CD14-positive monocyte (primary cell): ENCODE data around the gene TSPEAR. TPM values are rescaled to one million over a fixed set of nuclear protein-coding genes. Genes with fewer than 3 reads are reported as not detected.

Source experiments
- DNase-seq, 3 donors: peaks; one replicate each; pipeline ENCODE4 v3.0.0-alpha.2; 2011 to 2022
- H2AFZ ChIP-seq: 2 replicates; pipeline ENCODE4 v1.6.0; 2012; ENCODE audit warnings: mild to moderate bottlenecking, low read depth, low read length, inconsistent platforms; ENCODE audit not compliant: insufficient read depth, poor library complexity, severe bottlenecking
- H3K27ac ChIP-seq, 2 donors: 1 replicate in 1 of 2; 2 replicates in 1 of 2; pipeline ENCODE4 v1.5.1; 2012 to 2013; ENCODE audit warnings: low read length in 2 of 2, control low read depth in 1 of 2, inconsistent platforms in 1 of 2, low read depth in 1 of 2, mild to moderate bottlenecking in 1 of 2
- H3K27me3 ChIP-seq, 2 donors: one replicate each; pipeline versions ENCODE4 v1.6.0 to v1.6.1; 2011 to 2013; ENCODE audit warnings: low read length in 2 of 2; ENCODE audit not compliant: control insufficient read depth in 2 of 2, insufficient read depth in 2 of 2
- H3K36me3 ChIP-seq, 2 donors: replicated peaks in 1 of 2; 1 replicate in 1 of 2; 2 replicates in 1 of 2; pipeline versions ENCODE4 v1.5.1 to v1.6.1; 2012 to 2013; ENCODE audit warnings: low read length in 2 of 2, control low read depth in 1 of 2, inconsistent platforms in 1 of 2, mild to moderate bottlenecking in 1 of 2; ENCODE audit not compliant: insufficient read depth in 2 of 2, control insufficient read depth in 1 of 2
- H3K4me1 ChIP-seq, 2 donors: 1 replicate in 1 of 2; 2 replicates in 1 of 2; pipeline versions ENCODE4 v1.5.1 to v1.6.1; 2012 to 2013; ENCODE audit warnings: low read length in 2 of 2, control low read depth in 1 of 2, inconsistent platforms in 1 of 2, mild to moderate bottlenecking in 1 of 2, moderate library complexity in 1 of 2; ENCODE audit not compliant: insufficient read depth in 2 of 2, control insufficient read depth in 1 of 2
- H3K4me2 ChIP-seq: replicated peaks from 2 replicates; pipeline ENCODE3; 2012; ENCODE audit warnings: low read length, moderate library complexity, mild to moderate bottlenecking; ENCODE audit not compliant: poor library complexity, severe bottlenecking; ENCODE audit errors: extremely low read depth
- H3K4me3 ChIP-seq, 3 experiments: fragments of 200-600 bp in 1 of 3; sonication (generic) in 1 of 3; replicated peaks in 1 of 3; 1 replicate in 2 of 3; 2 replicates in 1 of 3; pipeline ENCODE4 v1.5.1; 2011 to 2013; ENCODE audit warnings: low read length in 3 of 3, mild to moderate bottlenecking in 3 of 3, control low read depth in 2 of 3, low read depth in 2 of 3, inconsistent platforms in 1 of 3, moderate library complexity in 1 of 3
- H3K79me2 ChIP-seq: 2 replicates; pipeline ENCODE4 v1.6.0; 2012; ENCODE audit warnings: mild to moderate bottlenecking, control low read depth, inconsistent platforms, low read length, moderate library complexity; ENCODE audit not compliant: insufficient read depth
- H3K9ac ChIP-seq: 2 replicates; pipeline ENCODE4 v1.6.0; 2017; ENCODE audit warnings: low read length, mild to moderate bottlenecking; ENCODE audit not compliant: insufficient read depth, poor library complexity, severe bottlenecking
- H3K9me3 ChIP-seq, 2 donors: replicated peaks in 1 of 2; 1 replicate in 1 of 2; 2 replicates in 1 of 2; pipeline versions ENCODE4 v1.5.1 to v1.6.1; 2012 to 2013; ENCODE audit warnings: low read length in 2 of 2, control low read depth in 1 of 2; ENCODE audit not compliant: control insufficient read depth in 1 of 2, insufficient read depth in 1 of 2
- H4K20me1 ChIP-seq: 2 replicates; pipeline ENCODE4 v1.6.0; 2012; ENCODE audit warnings: mild to moderate bottlenecking, low read length, control low read depth, moderate library complexity; ENCODE audit not compliant: insufficient read depth
- H3K27ac Mint-ChIP-seq, 7 donors: one replicate each; pipeline ENCODE4 v1.8.0; 2020; ENCODE audit warnings: mild to moderate bottlenecking in 7 of 7, mixed read lengths in 7 of 7, moderate library complexity in 6 of 7, inconsistent platforms in 2 of 7
- H3K27me3 Mint-ChIP-seq, 3 donors: one replicate each; pipeline ENCODE4 v1.8.0; 2021 to 2022; ENCODE audit warnings: low read depth in 3 of 3, mild to moderate bottlenecking in 3 of 3, mixed read lengths in 3 of 3, moderate library complexity in 3 of 3, inconsistent platforms in 1 of 3
- H3K36me3 Mint-ChIP-seq, 2 donors: one replicate each; pipeline ENCODE4 v1.8.0; 2020; ENCODE audit warnings: mixed read lengths in 2 of 2, inconsistent platforms in 1 of 2, mild to moderate bottlenecking in 1 of 2
- H3K4me1 Mint-ChIP-seq: one replicate; pipeline ENCODE4 v1.8.0; 2020; ENCODE audit warnings: mild to moderate bottlenecking, mixed read lengths
- H3K4me3 Mint-ChIP-seq, 2 donors: one replicate each; pipeline ENCODE4 v1.8.0; 2020; ENCODE audit warnings: mild to moderate bottlenecking in 2 of 2, mixed read lengths in 2 of 2, moderate library complexity in 1 of 2
- H3K9me3 Mint-ChIP-seq, 7 donors: one replicate each; pipeline ENCODE4 v1.8.0; 2020 to 2022; ENCODE audit warnings: mixed read lengths in 7 of 7, mild to moderate bottlenecking in 6 of 7, moderate library complexity in 6 of 7, inconsistent platforms in 2 of 7
- CTCF ChIP-seq: fragments of 200-600 bp; IDR thresholded peaks from one replicate; pipeline ENCODE4 v1.8.0; 2022; ENCODE audit warnings: antibody characterized with exemption, mild to moderate bottlenecking
- WGBS: methylation state at CpG from one replicate; pipeline ENCODE4 v1.1.5; 2013; ENCODE audit warnings: missing lambda C conversion rate; ENCODE audit not compliant: insufficient coverage; 5-methylcytosine and 5-hydroxymethylcytosine counted together
- intact Hi-C, 2 donors: fragments of 100-400 bp; cut with micrococcal nuclease; formaldehyde crosslinking; loops; one replicate each; pipeline versions ENCODE4 v1.15.0 to v1.15.1; 2023
- polyA plus RNA-seq, 3 donors: library from polyadenylated mRNA; depleted of rRNA in 1 of 3; unstranded in 2 of 3; stranded (reverse) in 1 of 3; fragments of 300-500 nt in 2 of 3; fragments of >200 nt in 1 of 3; fragmentation: Illumina TruSeq in 2 of 3; gene quantifications; 1 replicate in 2 of 3; 2 replicates in 1 of 3; pipeline ENCODE4 v1.2.3, GENCODE V29; 2012 to 2021

TSPEAR gene
- polyA plus RNA-seq, 3 donors, result not detected

GRCh38 chr21:44732956-44733355, 21.6 kb upstream of the TSPEAR start:
- H3K36me3 Mint-ChIP-seq, result no peaks in the 10 kb centered on the region
- H3K4me1 Mint-ChIP-seq, result peaks cover 3% of the 10 kb centered on the region
- Histone ChIP-seq H3K4me1 (no peaks in the 10 kb centered on the region), H3K36me3 (no peaks in the 10 kb centered on the region), H3K4me2 (no peak overlapping the region), H3K9me3 (peaks cover 30 to 42% of the 10 kb centered on the region in 2 donors), H2AFZ (no peak overlapping the region), H4K20me1 (no peaks in the 10 kb centered on the region), H3K27me3 (no peaks in the 10 kb centered on the region), H3K4me3 (no peak overlapping the region), H3K9ac (no peak overlapping the region), H3K79me2 (no peaks in the 10 kb centered on the region), H3K27ac (no peak overlapping the region)
- peaks cover 29 to 51% (median 40%) of the 10 kb centered on the region in 7 donors for H3K9me3 Mint-ChIP-seq
- no peak overlapping the region for H3K4me3 Mint-ChIP-seq
- peak overlapping the region in 1 of 7 donors; percentile 38 for H3K27ac Mint-ChIP-seq
- no peak for TF ChIP-seq CTCF
- intact Hi-C loops, result no loop called here
- H3K27me3 Mint-ChIP-seq, result peaks cover 2 to 11% (median 9%) of the 10 kb centered on the region in 3 donors
- DNase-seq, result no peak
- 93% methylated on average over 9 of the region's 11 CpGs for WGBS

GRCh38 chr21:44732263-44732662, 20.9 kb upstream of the TSPEAR start:
- WGBS, result 98% methylated on average over 5 of the region's 10 CpGs
- Histone ChIP-seq H3K9me3 (peaks cover 23 to 35% of the 10 kb centered on the region in 2 donors), H2AFZ (no peak overlapping the region), H3K27ac (no peak overlapping the region), H3K27me3 (no peaks in the 10 kb centered on the region), H3K4me3 (no peak overlapping the region), H3K36me3 (no peaks in the 10 kb centered on the region), H3K9ac (no peak overlapping the region), H3K4me1 (no peaks in the 10 kb centered on the region), H3K79me2 (no peaks in the 10 kb centered on the region), H4K20me1 (no peaks in the 10 kb centered on the region), H3K4me2 (no peak overlapping the region)
- peaks cover 2 to 13% (median 11%) of the 10 kb centered on the region in 3 donors for H3K27me3 Mint-ChIP-seq
- intact Hi-C loops, result no loop called here
- peaks cover 23 to 45% (median 34%) of the 10 kb centered on the region in 7 donors for H3K9me3 Mint-ChIP-seq
- H3K4me1 Mint-ChIP-seq, result peaks cover 3% of the 10 kb centered on the region
- H3K36me3 Mint-ChIP-seq, result no peaks in the 10 kb centered on the region
- no peak for TF ChIP-seq CTCF
- no peak for DNase-seq
- H3K27ac Mint-ChIP-seq, result no peak overlapping the region
- no peak overlapping the region for H3K4me3 Mint-ChIP-seq
